ENCODE measurements around the gene UBL3. TPM values are rescaled to one million over a fixed set of nuclear protein-coding genes. Genes with fewer than 3 reads are reported as not detected.

UBL3 gene
- total RNA-seq, 2 donors from 2014 or later = 36.3 to 38.2 TPM

DNA sequence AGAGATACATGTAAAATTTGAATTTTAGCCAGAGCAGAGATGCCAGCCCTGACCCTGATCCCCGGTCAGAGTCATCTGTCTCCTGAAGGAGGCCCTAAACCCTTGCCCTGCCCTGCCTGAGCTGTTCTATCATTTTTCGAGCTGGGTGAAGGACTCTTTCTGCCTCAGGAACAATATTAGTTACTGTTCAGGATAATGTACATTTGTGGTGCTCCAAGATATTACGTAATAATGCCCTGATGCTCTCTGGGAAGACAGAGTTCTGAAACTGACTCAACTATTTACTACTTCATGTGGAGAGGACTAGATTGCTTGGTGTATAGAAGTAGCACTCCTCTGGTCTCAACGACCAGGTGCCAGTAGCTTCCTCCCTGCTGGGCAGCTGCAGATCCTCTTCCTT is 37.9 kb upstream of the UBL3 start:
- TF ChIP-seq POLR2AphosphoS5 (IDR thresholded peaks at IDR 0.05) (no peak), POLR2A (IDR thresholded peaks at IDR 0.05) (no peak)
- TF ChIP-seq, protein P1, sequence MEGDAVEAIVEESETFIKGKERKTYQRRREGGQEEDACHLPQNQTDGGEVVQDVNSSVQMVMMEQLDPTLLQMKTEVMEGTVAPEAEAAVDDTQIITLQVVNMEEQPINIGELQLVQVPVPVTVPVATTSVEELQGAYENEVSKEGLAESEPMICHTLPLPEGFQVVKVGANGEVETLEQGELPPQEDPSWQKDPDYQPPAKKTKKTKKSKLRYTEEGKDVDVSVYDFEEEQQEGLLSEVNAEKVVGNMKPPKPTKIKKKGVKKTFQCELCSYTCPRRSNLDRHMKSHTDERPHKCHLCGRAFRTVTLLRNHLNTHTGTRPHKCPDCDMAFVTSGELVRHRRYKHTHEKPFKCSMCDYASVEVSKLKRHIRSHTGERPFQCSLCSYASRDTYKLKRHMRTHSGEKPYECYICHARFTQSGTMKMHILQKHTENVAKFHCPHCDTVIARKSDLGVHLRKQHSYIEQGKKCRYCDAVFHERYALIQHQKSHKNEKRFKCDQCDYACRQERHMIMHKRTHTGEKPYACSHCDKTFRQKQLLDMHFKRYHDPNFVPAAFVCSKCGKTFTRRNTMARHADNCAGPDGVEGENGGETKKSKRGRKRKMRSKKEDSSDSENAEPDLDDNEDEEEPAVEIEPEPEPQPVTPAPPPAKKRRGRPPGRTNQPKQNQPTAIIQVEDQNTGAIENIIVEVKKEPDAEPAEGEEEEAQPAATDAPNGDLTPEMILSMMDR (IDR thresholded peaks at IDR 0.05) = no peak
- WGBS = 69% methylated on average over 4 of the region's 4 CpGs
- Histone ChIP-seq H3K4me3 (no peak overlapping the region), H3K27me3 (replicated peaks; ENCODE audit: insufficient read depth) (no peaks in the 10 kb centered on the region), H3K4me1 (replicated peaks) (no peaks in the 10 kb centered on the region), H3K9me3 (no peaks in the 10 kb centered on the region), H3K36me3 (no peaks in the 10 kb centered on the region), H3K27ac (no peak overlapping the region)
- intact Hi-C loops (cut with DNase I) = no loop called here
- no peak for DNase-seq (ENCODE audit: low spot score)

- H3K27me3 ChIP-seq (replicated peaks; ENCODE audit: insufficient read depth) = no peaks in the 10 kb centered on the region
- 76% methylated on average over 5 of the region's 5 CpGs for WGBS
- H3K36me3 ChIP-seq = no peaks in the 10 kb centered on the region
- intact Hi-C loops (cut with DNase I) = no loop called here
- H3K4me3 ChIP-seq = no peak overlapping the region
- H3K27ac ChIP-seq = no peak overlapping the region
- no peak for DNase-seq (ENCODE audit: low spot score)
- H3K9me3 ChIP-seq = no peaks in the 10 kb centered on the region
- H3K4me1 ChIP-seq (replicated peaks) = no peaks in the 10 kb centered on the region
- TF ChIP-seq, protein P1 (IDR thresholded peaks at IDR 0.05) = no peak
- no peak for TF ChIP-seq POLR2AphosphoS5 (IDR thresholded peaks at IDR 0.05)
- TF ChIP-seq POLR2A (IDR thresholded peaks at IDR 0.05) = no peak
Observed at GRCh38 chr13:29887686-29888085, 37.3 kb upstream of the UBL3 start.

DNA sequence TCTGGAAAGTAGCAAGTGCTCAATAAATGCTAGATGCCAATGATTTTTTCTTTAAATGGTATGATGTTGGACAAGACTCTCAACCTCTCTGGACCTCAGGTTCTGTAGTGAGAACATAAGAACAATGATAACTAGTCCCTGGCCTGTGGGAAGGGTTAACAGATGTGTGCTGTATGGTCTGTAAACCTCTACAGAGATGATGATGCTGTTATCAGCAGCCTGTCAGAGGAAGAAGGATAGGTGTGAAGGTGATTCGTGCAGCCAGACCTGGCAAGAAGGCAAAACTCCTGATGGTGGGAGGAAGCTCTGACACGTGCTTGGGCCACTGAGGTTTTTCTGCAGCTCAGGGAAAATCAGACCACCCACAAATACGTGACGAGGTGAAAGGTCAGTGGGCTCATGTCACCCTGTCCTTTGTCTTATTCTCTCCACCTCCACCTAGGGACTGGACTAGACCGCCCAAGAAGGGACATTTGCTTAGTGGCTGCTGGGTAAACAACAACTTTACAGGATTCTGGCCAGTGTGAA is 36.7 kb upstream of the UBL3 start:
- TF ChIP-seq, protein P1 (IDR thresholded peaks at IDR 0.05) = no peak
- TF ChIP-seq POLR2A (IDR thresholded peaks at IDR 0.05) = no peak
- TF ChIP-seq POLR2AphosphoS5 (IDR thresholded peaks at IDR 0.05) = no peak
- Histone ChIP-seq H3K27me3 (replicated peaks; ENCODE audit: insufficient read depth) (no peaks in the 10 kb centered on the region), H3K4me1 (replicated peaks) (no peaks in the 10 kb centered on the region), H3K9me3 (no peaks in the 10 kb centered on the region), H3K4me3 (no peak overlapping the region), H3K27ac (no peak overlapping the region), H3K36me3 (no peaks in the 10 kb centered on the region)
- intact Hi-C loops (cut with DNase I) = no loop called here
- WGBS = 66% methylated on average over 5 of the region's 5 CpGs
- DNase-seq (ENCODE audit: low spot score) = no peak

GRCh38 chr13:29886446-29886845 is 36.0 kb upstream of the UBL3 start:
- H3K27me3 ChIP-seq (replicated peaks; ENCODE audit: insufficient read depth) = no peaks in the 10 kb centered on the region
- no peaks in the 10 kb centered on the region for H3K9me3 ChIP-seq
- 65% methylated on average over 8 of the region's 8 CpGs for WGBS
- TF ChIP-seq POLR2AphosphoS5 (IDR thresholded peaks at IDR 0.05) (no peak), POLR2A (IDR thresholded peaks at IDR 0.05) (no peak)
- TF ChIP-seq, protein P1 (IDR thresholded peaks at IDR 0.05) = no peak
- intact Hi-C loops (cut with DNase I) = no loop called here
- no peak for DNase-seq (ENCODE audit: low spot score)
- H3K4me1 ChIP-seq (replicated peaks) = no peaks in the 10 kb centered on the region
- H3K4me3 ChIP-seq = no peak overlapping the region
- H3K27ac ChIP-seq = no peak overlapping the region
- H3K36me3 ChIP-seq = no peaks in the 10 kb centered on the region

DNA sequence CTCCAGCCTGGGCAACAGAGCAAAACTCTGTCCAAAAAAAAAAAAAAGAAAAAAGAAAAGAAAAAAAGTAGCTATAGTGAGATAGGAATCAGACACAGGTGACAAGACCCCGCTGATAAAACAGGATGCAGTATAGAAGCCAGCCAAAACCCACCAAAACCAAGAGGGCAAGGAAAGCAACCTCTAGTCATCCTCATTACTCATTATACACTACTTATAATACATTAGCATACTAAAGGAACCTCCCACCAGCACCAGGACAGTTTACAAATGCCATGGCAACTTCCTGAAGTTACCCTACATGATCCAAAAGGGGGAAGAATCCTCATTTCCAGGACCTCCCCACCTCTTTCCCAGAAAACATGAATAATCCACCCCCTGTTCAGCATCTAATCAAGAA is 35.6 kb upstream of the UBL3 start:
- TF ChIP-seq POLR2AphosphoS5 (IDR thresholded peaks at IDR 0.05) (no peak), POLR2A (IDR thresholded peaks at IDR 0.05) (no peak)
- TF ChIP-seq, protein P1 (IDR thresholded peaks at IDR 0.05) = no peak
- no peak overlapping the region for H3K27ac ChIP-seq

More for the DNA sequence above, 35.6 kb upstream of the UBL3 start:
- H3K36me3 ChIP-seq = no peaks in the 10 kb centered on the region
- no peaks in the 10 kb centered on the region for H3K9me3 ChIP-seq
- H3K27me3 ChIP-seq (replicated peaks; ENCODE audit: insufficient read depth) = no peaks in the 10 kb centered on the region
- H3K4me3 ChIP-seq = no peak overlapping the region
- intact Hi-C loops (cut with DNase I) = no loop called here
- no peak for DNase-seq (ENCODE audit: low spot score)
- WGBS = 77% methylated on average over 1 of the region's 1 CpG
- H3K4me1 ChIP-seq (replicated peaks) = no peaks in the 10 kb centered on the region

Measured in prostate gland (tissue), 2 donors.